ENCODE measurements around the gene FFAR1.
"Not testable (repeated sequence)": the region's sequence is repeated elsewhere in the genome, so short reads cannot be mapped to it uniquely, and the experiment has no call there.

FFAR1 gene

DNA sequence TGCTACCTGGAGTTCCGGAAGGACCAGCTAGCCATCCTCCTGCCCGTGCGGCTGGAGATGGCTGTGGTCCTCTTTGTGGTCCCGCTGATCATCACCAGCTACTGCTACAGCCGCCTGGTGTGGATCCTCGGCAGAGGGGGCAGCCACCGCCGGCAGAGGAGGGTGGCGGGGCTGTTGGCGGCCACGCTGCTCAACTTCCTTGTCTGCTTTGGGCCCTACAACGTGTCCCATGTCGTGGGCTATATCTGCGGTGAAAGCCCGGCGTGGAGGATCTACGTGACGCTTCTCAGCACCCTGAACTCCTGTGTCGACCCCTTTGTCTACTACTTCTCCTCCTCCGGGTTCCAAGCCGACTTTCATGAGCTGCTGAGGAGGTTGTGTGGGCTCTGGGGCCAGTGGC, 11.7 kb downstream of the FFAR1 start:
- H3K9ac ChIP-seq (ENCODE audit: low read depth in 1 of 2, low read length in 2 of 2); H3K27me3 ChIP-seq (ENCODE audit: control insufficient read depth in 2 of 2, insufficient read depth in 2 of 2, low read length in 2 of 2); H3K4me1 ChIP-seq (ENCODE audit: control insufficient read depth in 2 of 2, insufficient read depth in 2 of 2, low read length in 2 of 2); H3K36me3 ChIP-seq (ENCODE audit: control insufficient read depth in 2 of 2, insufficient read depth in 2 of 2, low read length in 2 of 2); H3K4me3 ChIP-seq (ENCODE audit: low read length in 2 of 2); H3K27ac ChIP-seq (ENCODE audit: low read depth in 2 of 2, low read length in 2 of 2); H3K9me3 ChIP-seq (ENCODE audit: control insufficient read depth in 2 of 2, low read length in 2 of 2): not testable (repeated sequence)

DNA sequence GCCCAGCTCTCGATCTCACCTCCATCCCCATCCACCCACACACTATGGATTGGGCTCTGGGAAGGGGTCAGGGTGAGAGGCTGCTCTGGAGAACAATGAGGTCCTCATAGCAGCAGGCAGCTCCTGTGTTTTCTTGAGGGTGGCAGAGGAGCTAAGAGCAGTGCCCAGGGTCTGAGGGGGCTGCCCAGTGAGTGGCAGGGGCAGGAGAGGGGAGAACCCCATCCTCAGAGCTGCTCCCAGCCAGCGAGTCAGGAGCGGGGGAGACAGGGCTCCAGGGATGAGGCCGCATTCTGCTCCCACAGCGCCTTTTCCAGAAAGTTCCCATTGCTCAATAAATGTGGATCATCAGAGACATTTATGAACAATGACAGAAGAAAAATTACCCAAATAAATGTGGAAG, 12.4 kb downstream of the FFAR1 start:
- not testable (repeated sequence) for H3K4me3 ChIP-seq (ENCODE audit: low read length in 2 of 2); H3K9me3 ChIP-seq (ENCODE audit: control insufficient read depth in 2 of 2, low read length in 2 of 2); H3K36me3 ChIP-seq (ENCODE audit: control insufficient read depth in 2 of 2, insufficient read depth in 2 of 2, low read length in 2 of 2); H3K27me3 ChIP-seq (ENCODE audit: control insufficient read depth in 2 of 2, insufficient read depth in 2 of 2, low read length in 2 of 2); H3K27ac ChIP-seq (ENCODE audit: low read depth in 2 of 2, low read length in 2 of 2); H3K9ac ChIP-seq (ENCODE audit: low read depth in 1 of 2, low read length in 2 of 2); H3K4me1 ChIP-seq (ENCODE audit: control insufficient read depth in 2 of 2, insufficient read depth in 2 of 2, low read length in 2 of 2)

DNA sequence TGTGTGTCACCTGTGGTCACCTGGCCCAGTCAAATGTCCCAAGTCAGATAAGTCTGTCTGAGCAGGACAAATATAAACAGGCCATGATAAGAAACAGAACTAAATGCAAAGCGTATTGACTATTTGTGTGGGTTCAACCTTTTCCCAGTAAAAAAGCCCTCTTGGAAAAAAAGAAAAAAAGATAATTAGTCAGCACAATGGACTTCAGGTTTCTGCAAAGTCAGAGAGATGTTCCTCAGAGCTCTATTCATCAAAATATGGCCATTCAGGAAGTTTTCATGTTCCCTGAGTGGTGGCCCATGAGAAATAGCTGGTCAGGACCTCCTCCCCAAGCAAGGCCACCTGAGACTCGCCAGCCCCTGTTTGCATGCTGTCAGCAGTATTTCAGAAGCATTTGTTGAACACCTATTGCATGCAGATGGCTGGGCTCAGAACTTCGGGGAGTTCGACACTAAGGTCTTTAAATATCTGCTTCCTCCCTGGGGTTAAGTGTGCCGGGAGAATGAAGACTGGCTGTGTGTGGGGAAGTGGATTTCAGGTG, 13.2 kb downstream of the FFAR1 start:
- H3K27ac ChIP-seq (ENCODE audit: low read depth in 2 of 2, low read length in 2 of 2) = no peak overlapping the region
- no peaks in the 10 kb centered on the region for H3K27me3 ChIP-seq (ENCODE audit: control insufficient read depth in 2 of 2, insufficient read depth in 2 of 2, low read length in 2 of 2)

DNA sequence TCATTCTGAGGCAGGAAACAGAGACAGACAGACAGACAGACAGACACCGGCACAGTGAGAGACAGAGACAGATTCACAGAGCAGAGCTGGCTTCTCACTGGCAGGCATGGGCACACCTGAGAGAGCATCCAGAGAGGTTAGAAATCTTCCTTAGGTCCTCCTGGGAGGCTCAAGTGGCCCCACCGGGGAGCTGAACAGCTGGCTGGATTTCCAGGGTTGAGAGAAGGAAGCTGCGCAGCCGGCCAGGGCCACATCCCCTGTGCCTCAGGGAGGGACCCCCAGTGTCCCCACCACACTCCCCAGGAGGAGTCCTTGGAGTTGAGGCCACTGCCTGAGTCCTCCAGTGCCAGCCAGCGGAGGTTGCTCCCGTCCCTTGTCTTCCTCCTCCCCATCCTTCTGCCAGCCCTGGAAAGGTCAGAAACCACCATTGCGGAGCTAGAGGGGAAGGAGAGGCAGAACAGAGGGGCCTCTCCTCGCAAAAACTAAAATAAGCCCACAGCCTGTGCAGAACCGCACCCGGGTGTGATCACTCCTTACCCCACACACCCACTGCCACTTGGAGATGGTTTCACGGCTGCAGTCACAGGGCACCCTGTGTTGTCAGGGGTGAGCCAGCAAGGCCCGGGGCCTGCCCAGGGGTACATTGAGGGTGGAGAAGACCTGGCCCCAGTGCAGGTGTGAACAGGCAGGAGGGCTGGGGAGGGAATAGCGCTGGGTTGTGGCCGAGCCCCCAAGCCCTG, 14.7 kb downstream of the FFAR1 start:
- Histone ChIP-seq H3K27me3 (ENCODE audit: control insufficient read depth in 2 of 2, insufficient read depth in 2 of 2, low read length in 2 of 2) (no peaks in the 10 kb centered on the region), H3K9ac (ENCODE audit: low read depth in 1 of 2, low read length in 2 of 2) (no peak overlapping the region), H3K9me3 (ENCODE audit: control insufficient read depth in 2 of 2, low read length in 2 of 2) (no peaks in the 10 kb centered on the region), H3K36me3 (ENCODE audit: control insufficient read depth in 2 of 2, insufficient read depth in 2 of 2, low read length in 2 of 2) (no peaks in the 10 kb centered on the region), H3K4me1 (ENCODE audit: control insufficient read depth in 2 of 2, insufficient read depth in 2 of 2, low read length in 2 of 2) (no peaks in the 10 kb centered on the region), H3K4me3 (ENCODE audit: low read length in 2 of 2) (no peak overlapping the region), H3K27ac (ENCODE audit: low read depth in 2 of 2, low read length in 2 of 2) (no peak overlapping the region)

More for the DNA sequence above, 13.2 kb downstream of the FFAR1 start:
- H3K4me3 ChIP-seq (ENCODE audit: low read length in 2 of 2) = no peak overlapping the region
- no peaks in the 10 kb centered on the region for H3K4me1 ChIP-seq (ENCODE audit: control insufficient read depth in 2 of 2, insufficient read depth in 2 of 2, low read length in 2 of 2)
- H3K36me3 ChIP-seq (ENCODE audit: control insufficient read depth in 2 of 2, insufficient read depth in 2 of 2, low read length in 2 of 2) = no peaks in the 10 kb centered on the region
- no peaks in the 10 kb centered on the region for H3K9me3 ChIP-seq (ENCODE audit: control insufficient read depth in 2 of 2, low read length in 2 of 2)
- H3K9ac ChIP-seq (ENCODE audit: low read depth in 1 of 2, low read length in 2 of 2) = no peak overlapping the region

DNA sequence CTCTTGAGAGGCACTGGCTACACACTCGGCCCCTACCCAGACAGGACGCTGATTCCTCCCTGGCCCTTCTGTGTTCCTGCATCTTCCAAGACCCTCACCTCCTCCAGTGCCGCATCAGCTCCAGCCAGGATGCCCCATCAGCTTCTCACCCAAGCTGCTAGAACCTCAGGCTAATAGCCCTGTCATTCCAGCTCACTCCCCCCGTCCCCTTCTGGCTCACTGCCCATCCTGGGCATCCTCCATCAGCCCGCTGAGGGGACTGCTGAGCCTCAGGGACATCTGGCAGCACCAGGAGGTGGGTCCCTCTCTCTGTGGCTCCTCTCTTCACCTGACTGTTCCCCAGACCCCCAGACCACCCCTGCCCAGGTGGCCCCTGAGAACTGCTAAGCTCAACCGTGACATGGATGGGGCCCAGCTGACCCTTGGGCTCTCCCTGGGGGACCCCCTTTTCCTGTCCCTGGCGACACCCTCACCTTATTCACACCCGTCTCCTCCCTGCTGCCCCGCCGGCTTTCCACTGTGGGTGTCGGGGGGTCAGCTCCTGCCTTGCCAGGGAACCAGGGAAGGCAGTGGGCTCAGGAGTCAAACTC, 15.4 kb downstream of the FFAR1 start:
- Histone ChIP-seq H3K9me3 (ENCODE audit: control insufficient read depth in 2 of 2, low read length in 2 of 2) (no peaks in the 10 kb centered on the region), H3K4me3 (ENCODE audit: low read length in 2 of 2) (no peak overlapping the region), H3K27me3 (ENCODE audit: control insufficient read depth in 2 of 2, insufficient read depth in 2 of 2, low read length in 2 of 2) (no peaks in the 10 kb centered on the region), H3K27ac (ENCODE audit: low read depth in 2 of 2, low read length in 2 of 2) (no peak overlapping the region), H3K9ac (ENCODE audit: low read depth in 1 of 2, low read length in 2 of 2) (no peak overlapping the region), H3K36me3 (ENCODE audit: control insufficient read depth in 2 of 2, insufficient read depth in 2 of 2, low read length in 2 of 2) (no peaks in the 10 kb centered on the region), H3K4me1 (ENCODE audit: control insufficient read depth in 2 of 2, insufficient read depth in 2 of 2, low read length in 2 of 2) (no peaks in the 10 kb centered on the region)

DNA sequence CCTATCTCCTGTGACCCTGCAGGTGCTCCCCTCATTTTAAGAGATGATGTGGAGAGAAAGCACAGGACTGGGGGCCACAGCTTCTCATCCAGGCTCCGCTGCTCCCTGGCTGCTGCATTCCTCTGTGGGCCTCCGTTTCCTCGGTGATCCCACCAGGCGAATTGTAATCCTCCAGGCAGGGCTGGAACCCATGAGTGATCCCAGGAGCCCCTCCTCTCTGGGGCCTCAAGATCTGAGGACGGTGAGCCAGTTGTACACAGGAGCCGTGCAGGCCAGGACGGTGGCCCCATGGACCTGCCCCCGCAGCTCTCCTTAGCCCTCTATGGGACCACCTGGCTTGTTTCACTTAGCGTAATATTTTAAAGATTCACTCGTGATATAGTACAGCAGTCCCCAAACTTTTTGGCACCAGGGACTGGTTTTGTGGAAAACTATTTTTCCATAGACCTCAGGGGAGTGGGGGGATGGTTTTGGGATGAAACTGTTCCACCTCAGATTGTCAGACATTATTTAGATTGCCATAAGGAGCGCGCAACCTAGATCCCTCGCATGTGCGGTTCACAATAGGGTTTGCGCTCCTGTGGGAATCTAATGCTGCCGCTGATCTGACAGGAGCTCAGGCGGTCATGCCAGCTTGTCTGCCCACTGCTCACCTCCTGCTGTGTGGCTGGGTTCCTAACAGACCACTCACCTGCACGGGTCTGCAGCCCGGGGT, 16.2 kb downstream of the FFAR1 start:
- H3K9ac ChIP-seq (ENCODE audit: low read depth in 1 of 2, low read length in 2 of 2) = no peak overlapping the region
- H3K27me3 ChIP-seq (ENCODE audit: control insufficient read depth in 2 of 2, insufficient read depth in 2 of 2, low read length in 2 of 2) = no peaks in the 10 kb centered on the region
- no peak overlapping the region for H3K27ac ChIP-seq (ENCODE audit: low read depth in 2 of 2, low read length in 2 of 2)
- no peak overlapping the region for H3K4me3 ChIP-seq (ENCODE audit: low read length in 2 of 2)
- no peaks in the 10 kb centered on the region for H3K9me3 ChIP-seq (ENCODE audit: control insufficient read depth in 2 of 2, low read length in 2 of 2)
- H3K36me3 ChIP-seq (ENCODE audit: control insufficient read depth in 2 of 2, insufficient read depth in 2 of 2, low read length in 2 of 2) = no peaks in the 10 kb centered on the region
- no peaks in the 10 kb centered on the region for H3K4me1 ChIP-seq (ENCODE audit: control insufficient read depth in 2 of 2, insufficient read depth in 2 of 2, low read length in 2 of 2)

DNA sequence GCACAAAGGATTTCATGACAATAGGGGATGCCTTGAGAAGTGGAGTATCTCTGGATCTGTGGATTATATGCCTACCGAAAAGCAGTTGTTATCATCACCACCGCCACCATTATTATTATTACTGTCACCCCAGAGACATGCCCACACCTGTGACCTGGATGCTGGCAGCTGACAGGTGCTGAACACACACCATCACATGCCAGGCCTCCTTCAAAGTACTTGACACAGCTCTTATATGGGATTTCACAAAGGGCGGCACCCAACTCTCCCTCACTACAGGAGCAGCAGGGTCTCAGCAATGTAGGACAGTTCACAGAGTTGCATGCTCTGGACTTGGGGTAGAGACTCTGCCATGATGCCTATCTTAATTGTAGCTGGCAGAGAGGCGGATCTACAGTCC, 17.6 kb downstream of the FFAR1 start:
- H3K9me3 ChIP-seq (ENCODE audit: control insufficient read depth in 2 of 2, low read length in 2 of 2) = no peaks in the 10 kb centered on the region
- H3K4me3 ChIP-seq (ENCODE audit: low read length in 2 of 2) = no peak overlapping the region
- H3K4me1 ChIP-seq (ENCODE audit: control insufficient read depth in 2 of 2, insufficient read depth in 2 of 2, low read length in 2 of 2) = no peaks in the 10 kb centered on the region
- H3K27me3 ChIP-seq (ENCODE audit: control insufficient read depth in 2 of 2, insufficient read depth in 2 of 2, low read length in 2 of 2) = no peaks in the 10 kb centered on the region
- H3K36me3 ChIP-seq (ENCODE audit: control insufficient read depth in 2 of 2, insufficient read depth in 2 of 2, low read length in 2 of 2) = no peaks in the 10 kb centered on the region
- no peak overlapping the region for H3K9ac ChIP-seq (ENCODE audit: low read depth in 1 of 2, low read length in 2 of 2)
- H3K27ac ChIP-seq (ENCODE audit: low read depth in 2 of 2, low read length in 2 of 2) = no peak overlapping the region

DNA sequence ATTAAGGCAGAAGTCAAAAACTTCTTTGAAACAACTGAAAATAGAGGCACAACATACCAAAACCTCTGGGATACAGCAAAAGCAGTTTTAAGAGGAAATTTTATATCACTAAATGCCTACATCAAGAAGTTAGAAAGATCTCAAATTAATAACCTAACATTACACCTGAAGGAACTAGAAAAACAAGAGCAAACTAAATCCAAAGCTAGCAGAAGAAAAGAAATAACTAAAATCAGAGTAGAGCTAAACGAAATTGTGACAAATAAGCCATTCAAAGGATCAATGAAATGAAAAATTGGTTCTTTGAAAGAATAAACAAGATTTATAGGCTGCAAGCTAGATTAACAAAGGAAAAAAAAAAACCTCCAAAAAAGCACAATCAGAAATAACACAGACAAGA, 20.7 kb downstream of the FFAR1 start:
- Histone ChIP-seq H3K4me3 (ENCODE audit: low read length in 2 of 2) (no peak overlapping the region), H3K9me3 (ENCODE audit: control insufficient read depth in 2 of 2, low read length in 2 of 2) (no peaks in the 10 kb centered on the region), H3K27me3 (ENCODE audit: control insufficient read depth in 2 of 2, insufficient read depth in 2 of 2, low read length in 2 of 2) (no peaks in the 10 kb centered on the region), H3K9ac (ENCODE audit: low read depth in 1 of 2, low read length in 2 of 2) (no peak overlapping the region), H3K4me1 (ENCODE audit: control insufficient read depth in 2 of 2, insufficient read depth in 2 of 2, low read length in 2 of 2) (no peaks in the 10 kb centered on the region), H3K36me3 (ENCODE audit: control insufficient read depth in 2 of 2, insufficient read depth in 2 of 2, low read length in 2 of 2) (no peaks in the 10 kb centered on the region), H3K27ac (ENCODE audit: low read depth in 2 of 2, low read length in 2 of 2) (no peak overlapping the region)

DNA sequence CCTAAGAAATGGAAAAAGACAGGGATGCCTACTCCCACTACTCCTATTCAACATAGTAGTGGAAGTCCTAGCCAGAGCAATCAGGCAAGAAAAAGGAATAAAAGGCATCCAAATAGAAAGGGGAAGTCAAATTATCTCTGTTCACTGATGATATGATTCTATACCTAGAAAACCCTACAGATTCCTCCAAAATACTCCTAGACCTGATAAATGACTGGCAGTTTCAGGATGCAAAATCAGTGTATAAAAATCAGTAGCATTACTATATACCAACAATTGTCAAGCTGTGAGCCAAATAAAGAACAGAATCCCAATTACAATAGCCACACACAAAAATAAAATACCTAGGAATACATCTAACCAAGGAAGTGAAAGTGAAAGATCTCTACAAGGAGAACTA, 21.8 kb downstream of the FFAR1 start:
- Histone ChIP-seq H3K9ac (ENCODE audit: low read depth in 1 of 2, low read length in 2 of 2) (no peak overlapping the region), H3K4me1 (ENCODE audit: control insufficient read depth in 2 of 2, insufficient read depth in 2 of 2, low read length in 2 of 2) (no peaks in the 10 kb centered on the region), H3K27ac (ENCODE audit: low read depth in 2 of 2, low read length in 2 of 2) (no peak overlapping the region), H3K36me3 (ENCODE audit: control insufficient read depth in 2 of 2, insufficient read depth in 2 of 2, low read length in 2 of 2) (no peaks in the 10 kb centered on the region), H3K9me3 (ENCODE audit: control insufficient read depth in 2 of 2, low read length in 2 of 2) (no peaks in the 10 kb centered on the region), H3K4me3 (ENCODE audit: low read length in 2 of 2) (no peak overlapping the region), H3K27me3 (ENCODE audit: control insufficient read depth in 2 of 2, insufficient read depth in 2 of 2, low read length in 2 of 2) (no peaks in the 10 kb centered on the region)

DNA sequence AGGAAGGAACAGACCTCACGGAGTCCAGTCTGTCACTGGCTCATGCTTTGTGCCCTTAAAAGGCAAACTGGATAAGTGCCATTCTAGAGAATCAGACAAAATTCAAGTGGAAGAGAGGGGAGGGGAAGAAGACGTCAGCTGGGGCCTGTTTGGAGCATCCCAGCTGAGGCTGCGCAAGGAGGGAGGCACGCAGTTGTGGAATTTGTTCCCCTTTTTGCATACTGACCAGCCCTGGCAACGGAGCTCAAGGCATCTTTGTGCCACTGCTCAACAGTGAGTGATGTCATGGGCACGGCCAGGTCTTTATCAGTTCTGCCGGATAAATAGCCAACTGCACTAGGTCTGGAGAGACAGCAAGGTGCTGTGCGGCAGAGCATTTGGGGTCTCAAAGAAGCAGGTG, 23.0 kb downstream of the FFAR1 start, which contains the start of gene GPR42:
Gene GPR42 (plus strand): TSS at position 347 of the 400 bp plus-strand sequence. CDS start 292 bp downstream, outside the sequence.
- no peak within 1 kb of the TSS for H3K9ac ChIP-seq (ENCODE audit: low read depth in 1 of 2, low read length in 2 of 2)
- H3K27me3 ChIP-seq (ENCODE audit: control insufficient read depth in 2 of 2, insufficient read depth in 2 of 2, low read length in 2 of 2) = no peaks in the 10 kb centered on the region
- H3K36me3 ChIP-seq (ENCODE audit: control insufficient read depth in 2 of 2, insufficient read depth in 2 of 2, low read length in 2 of 2) = no peaks in the 10 kb centered on the region
- H3K27ac ChIP-seq (ENCODE audit: low read depth in 2 of 2, low read length in 2 of 2) = no peak within 1 kb of the TSS
- no peaks in the 10 kb centered on the region for H3K4me1 ChIP-seq (ENCODE audit: control insufficient read depth in 2 of 2, insufficient read depth in 2 of 2, low read length in 2 of 2)
- no peak within 1 kb of the TSS for H3K4me3 ChIP-seq (ENCODE audit: low read length in 2 of 2)
- no peaks in the 10 kb centered on the region for H3K9me3 ChIP-seq (ENCODE audit: control insufficient read depth in 2 of 2, low read length in 2 of 2)

Measured in mucosa of rectum (tissue), 2 donors.